SIG-M5 (cell line): ENCODE measurements around the gene FGFRL1.
"Not testable (repeated sequence)": the region's sequence is repeated elsewhere in the genome, so short reads cannot be mapped to it uniquely, and the experiment has no call there.

Experiments used
- DNase-seq: peaks from one replicate; lab custom pipeline; 2025; lab: John Stamatoyannopoulos, UW

FGFRL1 gene

DNA sequence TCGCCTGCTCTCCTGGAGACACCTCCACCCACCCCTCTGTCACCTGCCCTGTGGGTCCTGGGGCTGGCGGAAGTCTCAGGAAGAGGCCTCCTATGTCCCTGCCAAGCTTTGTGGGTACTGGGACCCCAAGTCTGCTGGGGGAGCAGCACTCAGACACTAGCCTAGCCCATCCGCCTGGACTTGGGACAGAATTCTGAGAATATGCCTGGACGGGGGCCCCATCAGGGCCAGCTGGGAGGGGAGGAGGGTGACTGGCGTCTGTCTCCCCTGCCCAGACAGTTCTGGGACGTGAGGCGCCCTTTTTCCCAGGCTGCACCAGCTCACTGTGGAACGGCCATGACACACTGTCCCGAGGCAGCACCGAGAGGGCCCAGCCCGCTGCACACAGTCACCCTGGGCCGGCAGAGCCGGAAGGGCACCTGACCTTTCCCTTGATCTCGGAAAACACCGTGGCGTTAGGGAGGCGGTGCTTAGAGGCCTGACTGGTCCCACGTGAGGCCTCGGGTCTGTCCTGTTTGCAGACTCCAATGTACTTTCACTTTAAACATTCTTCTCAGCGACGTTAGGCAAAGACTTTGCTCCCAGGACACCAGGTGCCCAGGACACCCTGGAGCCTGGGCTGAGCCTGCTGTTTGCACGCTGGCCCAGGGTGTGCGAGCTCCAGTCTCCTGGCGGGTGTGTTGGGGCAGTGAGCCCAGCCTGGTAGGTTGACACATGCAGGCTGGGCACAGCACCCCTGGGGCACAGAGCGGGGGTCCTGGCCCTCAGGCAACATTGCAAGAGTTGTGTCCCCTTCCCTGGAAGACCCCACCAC, 18.9 kb upstream of the FGFRL1 start:
- no peak for DNase-seq

DNA sequence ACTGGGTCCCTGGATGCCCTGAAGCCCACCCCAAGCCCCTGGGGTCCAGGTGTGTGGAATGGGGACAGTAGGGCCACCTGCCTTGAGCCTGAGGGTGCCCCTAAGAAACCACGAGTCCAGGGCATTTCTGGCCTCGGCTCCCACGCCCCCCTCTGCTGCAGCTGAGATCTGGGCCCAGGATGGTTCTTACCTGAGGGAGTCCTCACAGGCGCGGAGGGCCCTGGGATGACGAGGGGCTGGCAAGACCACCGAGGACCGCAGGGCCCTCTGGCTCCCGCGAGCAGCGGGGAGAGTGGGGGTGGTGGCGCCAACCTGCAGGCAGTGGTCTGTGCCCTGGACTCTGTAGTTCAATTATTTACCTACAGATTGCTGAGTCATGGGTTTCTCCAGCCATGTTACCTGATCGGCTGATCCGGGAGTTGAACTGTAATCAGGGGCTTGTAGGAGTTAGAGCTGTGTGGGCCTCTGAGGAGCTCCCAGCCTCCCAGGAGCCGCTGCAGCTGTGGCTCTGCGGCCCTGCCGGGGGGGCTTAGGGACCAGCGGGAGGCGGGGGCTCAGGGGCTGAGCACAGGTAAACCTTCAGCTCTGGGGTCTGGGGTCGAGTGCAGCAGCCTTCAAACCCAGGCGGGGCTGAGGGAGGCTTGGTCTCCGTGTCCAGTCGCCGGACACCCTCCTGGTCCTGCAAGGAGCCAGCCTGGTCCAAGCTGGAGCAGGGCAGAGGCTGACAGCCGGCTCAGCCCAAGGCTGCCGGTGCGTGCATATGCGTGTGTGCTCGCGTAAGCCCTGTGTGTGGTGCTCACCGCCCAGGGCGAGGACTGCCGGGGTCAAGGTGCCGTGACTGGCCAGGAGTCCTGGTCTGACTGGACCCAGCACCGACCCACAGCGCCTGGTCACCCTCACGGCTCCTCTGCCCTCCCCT, 18.1 kb upstream of the FGFRL1 start, which contains the start of gene SLC26A1:
SLC26A1 (minus strand) TSS at position 294 of the 919 bp plus-strand sequence. CDS start 1,701 bp downstream, outside the sequence.
- DNase-seq = no peak

DNA sequence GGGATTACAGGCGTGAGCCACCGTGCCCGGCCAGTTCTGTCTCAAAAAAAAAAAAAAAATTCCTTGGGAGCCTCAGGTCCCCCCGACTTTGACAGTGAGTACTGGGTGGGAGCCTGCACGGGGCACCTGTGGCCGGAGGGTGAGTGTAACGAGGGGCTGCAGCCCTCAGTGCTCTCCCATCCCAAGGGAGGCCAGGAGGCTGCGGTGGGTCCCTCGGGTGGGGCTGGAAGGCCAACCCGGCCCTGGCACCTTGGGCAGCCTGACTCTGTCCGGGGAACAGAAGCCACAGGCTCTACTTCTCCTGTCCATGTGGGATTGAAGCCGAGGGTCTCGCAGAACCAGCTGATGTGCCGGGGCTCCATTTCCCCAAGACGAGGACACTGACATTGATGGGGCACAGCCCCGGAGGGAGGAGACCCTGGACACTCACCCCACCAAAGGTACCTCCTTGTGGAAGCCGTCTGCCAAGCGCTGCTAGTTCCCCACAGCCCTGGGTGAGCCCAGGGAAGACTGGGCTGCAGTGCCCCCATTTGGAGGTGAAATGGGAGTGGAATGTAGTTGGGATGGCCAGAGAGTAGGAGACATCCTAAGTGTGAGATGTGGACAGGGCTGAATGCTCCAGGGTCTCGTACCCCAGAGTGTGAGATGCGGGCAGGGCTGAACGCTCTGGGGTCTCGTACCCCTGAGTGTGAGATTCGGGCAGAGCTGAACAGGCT, 16.0 kb upstream of the FGFRL1 start:
- no peak for DNase-seq

DNA sequence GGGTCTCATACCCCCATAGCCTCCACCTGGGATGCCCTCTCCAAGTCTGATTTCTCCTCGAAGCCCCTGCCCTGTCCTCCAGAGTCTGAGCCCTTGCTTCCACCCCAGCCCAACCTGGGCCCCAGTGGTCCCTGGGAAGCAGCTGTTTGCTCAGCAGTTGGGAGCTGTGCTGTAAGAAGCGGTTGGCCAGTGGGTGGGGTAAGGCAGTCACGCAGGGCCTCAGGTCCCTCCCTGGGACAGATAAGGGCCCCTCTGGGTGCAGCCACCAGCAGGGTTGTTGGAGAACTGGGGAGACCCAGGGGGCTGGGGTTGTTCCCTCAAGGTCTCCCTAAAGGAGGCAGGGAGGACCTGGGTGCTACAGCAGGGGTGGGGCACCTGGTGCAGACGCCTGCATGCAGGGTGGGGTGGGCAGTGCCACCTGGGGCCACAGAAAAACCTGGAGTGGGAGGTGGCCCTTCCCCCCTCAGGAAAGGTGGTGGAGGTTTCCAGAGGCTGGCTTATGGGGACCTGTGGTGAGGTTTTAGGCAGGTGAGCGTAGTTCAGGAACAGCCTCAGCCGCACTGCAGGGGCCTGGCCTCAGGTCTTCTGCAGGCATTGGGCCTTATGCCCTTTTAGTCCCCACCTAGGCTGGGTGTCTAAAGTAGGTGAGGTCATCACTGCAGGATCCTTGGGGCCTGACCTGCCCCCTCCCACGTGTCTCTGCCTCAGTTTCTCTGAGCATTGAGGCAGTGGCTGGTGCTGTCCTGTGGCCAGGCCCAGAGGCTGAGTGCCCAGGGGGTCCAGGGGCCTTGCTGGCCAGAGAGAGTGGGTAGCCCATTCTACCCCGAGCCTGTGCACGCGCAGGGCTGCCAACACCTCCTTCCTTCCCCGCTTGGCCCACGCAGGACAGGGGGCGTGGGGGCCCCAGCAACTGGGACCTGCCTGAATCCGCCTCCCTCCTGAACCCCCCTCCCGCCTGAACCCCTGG, 15.1 kb upstream of the FGFRL1 start:
- DNase-seq = no peak

DNA sequence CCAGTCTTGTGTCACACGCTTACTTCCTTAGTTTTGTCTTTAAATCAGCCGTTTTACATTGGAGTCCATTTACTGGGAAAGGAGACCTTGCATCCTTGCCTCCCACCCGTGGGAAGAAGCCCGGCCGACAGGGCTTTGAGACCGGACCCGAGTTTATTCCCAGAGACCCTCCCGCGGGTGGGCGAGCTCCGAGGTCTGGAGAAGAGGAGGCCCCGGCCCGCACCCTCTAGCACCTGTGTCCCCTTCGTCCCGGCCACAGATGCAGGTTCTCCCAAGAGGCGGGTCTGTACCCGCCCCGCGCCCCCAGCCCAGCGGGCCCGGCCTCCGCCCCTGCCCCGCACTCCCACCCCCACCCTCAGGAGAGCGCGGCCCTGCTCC, 14.4 kb upstream of the FGFRL1 start:
- DNase-seq = no peak

DNA sequence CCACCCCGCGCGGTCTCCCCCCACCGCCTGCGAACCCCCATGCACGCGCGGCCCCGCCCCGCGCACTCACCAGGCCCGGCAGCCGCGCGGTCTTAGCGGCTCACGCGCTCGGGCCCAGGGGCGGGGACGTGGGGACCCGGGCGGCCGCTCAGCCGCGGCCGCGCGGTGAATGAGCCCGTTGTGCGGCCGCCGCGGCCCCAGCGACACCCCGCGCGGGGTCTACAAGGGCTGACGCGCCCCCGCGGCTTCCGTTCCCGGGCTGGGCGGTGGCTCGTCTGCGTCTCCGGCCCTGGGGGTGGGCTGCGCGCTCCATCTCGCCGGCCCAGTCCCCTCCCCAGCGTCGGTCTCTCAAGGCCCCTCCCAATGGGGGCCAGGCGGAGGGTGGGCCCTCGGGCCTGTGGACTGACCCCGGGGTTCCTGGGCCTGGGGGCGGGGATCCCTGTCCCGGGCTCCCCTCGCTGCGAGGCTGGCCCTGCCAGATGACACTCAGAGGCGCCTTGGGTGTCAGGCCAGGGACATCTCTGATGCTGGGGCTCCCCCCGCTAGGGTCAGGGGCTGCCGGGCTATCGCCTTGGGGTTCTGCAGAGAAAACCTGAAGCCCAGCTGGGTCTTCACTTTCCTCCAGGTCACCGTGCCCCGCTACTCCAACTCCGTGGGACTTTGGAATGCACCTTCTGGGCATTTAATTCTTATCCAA, 13.9 kb upstream of the FGFRL1 start:
- DNase-seq = no peak

DNA sequence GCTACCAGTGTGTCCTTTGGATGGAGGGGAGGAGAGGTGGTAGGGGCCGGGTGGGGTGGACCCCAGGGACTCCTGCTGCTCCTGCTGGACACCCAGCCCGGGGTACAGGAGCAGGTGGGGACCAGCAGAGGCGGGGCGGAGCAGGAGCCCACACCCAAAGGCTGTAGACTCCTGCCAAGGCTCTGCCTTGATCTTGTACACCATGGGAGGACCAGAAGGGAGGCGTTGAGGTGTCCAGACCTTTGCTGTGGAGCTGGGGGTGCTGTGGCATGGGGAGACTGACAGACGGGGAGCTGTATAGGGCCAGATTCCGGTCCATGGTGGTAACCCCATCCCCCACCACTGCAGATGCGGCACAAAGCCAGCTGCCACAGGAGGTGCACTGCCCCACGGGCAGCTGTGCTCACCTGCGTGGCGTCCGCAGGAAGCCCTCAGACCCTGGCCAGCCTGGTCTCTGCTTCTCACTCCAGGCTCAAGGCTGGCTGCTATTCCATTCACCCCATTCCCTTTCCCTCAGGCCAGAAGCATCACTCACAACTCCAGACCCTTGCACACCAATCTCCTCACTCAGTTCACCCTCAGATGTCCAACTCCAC, 13.2 kb upstream of the FGFRL1 start:
- DNase-seq = no peak

DNA sequence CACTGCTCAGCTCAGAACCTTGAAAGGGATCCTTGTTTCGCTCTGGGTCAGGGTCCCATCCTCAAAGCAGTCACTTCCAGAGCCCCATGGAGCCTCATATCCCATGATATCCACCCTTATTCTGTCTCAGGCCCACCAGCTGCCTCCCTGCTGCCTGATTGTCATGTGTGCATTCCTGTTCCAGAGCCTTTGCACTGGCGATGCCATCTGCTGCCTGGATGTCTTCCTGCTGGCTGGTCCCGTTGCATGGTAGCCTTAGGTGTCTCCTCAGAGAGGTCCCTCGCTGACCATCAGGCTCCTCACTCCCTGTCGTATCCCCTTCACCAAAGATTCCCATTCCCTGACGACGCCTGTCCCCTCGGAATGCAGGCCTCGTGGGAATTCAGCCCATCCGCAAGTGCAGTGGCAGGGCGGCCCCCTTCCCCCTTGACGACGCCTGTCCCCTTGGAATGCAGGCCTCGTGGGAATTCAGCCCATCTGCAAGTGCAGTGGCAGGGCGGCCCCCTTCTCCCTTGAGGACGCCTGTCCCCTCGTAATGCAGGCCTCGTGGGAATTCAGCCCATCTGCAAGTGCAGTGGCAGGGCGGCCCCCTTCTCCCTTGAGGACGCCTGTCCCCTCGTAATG, 12.1 kb upstream of the FGFRL1 start:
- DNase-seq = not testable (repeated sequence)

DNA sequence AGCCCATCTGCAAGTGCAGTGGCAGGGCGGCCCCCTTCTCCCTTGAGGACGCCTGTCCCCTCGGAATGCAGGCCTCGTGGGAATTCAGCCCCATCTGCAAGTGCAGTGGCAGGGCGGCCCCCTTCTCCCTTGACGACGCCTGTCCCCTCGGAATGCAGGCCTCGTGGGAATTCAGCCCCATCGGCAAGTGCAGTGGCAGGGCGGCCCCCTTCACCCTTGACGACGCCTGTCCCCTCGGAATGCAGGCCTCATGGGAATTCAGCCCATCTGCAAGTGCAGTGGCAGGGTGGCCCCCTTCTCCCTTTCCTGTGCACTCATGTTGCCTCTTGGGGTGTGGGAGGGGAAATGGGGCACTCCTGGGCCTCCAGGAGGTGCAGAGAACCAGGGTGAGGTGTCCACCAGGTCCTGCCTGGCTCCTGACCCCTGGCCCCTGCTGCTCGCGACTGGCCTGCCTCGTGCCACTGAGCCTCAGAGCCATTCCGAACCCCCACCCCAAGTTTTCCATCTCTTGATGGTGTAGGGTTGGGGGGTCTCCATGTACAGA, 11.5 kb upstream of the FGFRL1 start:
- DNase-seq = no peak

DNA sequence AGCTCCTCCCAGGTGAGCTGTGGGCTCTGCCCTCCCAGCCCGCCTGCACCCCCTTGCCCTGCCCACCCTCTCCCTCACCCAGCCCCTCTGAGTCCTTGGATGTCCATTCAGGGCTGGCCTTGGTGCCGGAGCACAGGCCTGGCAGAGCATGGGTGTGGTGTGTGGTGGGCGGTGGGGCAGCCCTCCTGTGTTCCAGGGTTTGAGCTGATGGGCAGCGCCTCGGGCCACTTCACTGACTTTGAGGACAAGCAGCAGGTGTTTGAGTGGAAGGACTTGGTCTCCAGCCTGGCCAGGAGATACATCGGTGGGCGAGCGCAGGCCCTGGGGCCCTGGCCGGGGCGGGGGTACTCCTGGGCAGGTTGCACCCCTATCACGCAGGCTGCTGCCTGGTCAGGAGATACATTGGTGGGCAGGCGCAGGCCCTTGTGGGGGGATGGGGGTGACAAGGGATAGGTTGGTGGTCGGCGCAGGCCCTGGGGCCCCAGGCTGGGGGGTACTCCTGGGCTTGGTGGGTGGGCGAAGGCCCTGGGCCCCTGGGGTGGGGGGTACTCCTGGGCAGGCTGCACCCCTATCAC, 10.7 kb upstream of the FGFRL1 start:
- no peak for DNase-seq

DNA sequence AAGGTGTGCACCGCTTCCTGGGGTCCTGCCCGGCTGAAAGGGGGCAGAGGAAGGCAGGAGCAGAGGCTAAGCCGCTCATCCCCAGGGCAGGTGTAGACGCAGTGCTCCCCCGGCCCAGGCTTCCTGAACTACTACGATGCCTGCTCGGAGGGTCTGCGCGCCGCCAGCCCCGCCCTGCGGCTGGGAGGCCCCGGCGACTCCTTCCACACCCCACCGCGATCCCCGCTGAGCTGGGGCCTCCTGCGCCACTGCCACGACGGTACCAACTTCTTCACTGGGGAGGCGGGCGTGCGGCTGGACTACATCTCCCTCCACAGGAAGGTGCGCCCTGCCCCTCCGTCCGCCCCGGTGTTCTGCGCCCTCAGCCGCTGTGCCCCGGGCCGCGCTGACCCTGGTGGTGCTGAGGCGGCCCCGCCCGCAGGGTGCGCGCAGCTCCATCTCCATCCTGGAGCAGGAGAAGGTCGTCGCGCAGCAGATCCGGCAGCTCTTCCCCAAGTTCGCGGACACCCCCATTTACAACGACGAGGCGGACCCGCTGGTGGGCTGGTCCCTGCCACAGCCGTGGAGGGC, 9.8 kb upstream of the FGFRL1 start:
- DNase-seq = no peak

DNA sequence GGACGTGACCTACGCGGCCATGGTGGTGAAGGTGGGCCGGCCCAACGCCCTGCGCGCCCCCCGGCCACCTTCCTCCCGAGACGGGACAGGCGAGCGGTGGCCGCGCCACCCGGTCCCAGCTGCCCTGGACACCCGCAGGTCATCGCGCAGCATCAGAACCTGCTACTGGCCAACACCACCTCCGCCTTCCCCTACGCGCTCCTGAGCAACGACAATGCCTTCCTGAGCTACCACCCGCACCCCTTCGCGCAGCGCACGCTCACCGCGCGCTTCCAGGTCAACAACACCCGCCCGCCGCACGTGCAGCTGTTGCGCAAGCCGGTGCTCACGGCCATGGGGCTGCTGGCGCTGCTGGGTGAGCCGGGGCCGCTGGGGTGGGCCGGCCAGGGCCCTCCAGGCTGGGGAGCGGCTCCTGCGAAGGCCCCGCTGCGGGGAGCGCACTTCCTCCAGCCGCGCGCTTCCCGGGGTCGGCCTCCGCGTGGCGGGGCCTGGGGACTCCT, 9.2 kb upstream of the FGFRL1 start:
- no peak for DNase-seq

DNA sequence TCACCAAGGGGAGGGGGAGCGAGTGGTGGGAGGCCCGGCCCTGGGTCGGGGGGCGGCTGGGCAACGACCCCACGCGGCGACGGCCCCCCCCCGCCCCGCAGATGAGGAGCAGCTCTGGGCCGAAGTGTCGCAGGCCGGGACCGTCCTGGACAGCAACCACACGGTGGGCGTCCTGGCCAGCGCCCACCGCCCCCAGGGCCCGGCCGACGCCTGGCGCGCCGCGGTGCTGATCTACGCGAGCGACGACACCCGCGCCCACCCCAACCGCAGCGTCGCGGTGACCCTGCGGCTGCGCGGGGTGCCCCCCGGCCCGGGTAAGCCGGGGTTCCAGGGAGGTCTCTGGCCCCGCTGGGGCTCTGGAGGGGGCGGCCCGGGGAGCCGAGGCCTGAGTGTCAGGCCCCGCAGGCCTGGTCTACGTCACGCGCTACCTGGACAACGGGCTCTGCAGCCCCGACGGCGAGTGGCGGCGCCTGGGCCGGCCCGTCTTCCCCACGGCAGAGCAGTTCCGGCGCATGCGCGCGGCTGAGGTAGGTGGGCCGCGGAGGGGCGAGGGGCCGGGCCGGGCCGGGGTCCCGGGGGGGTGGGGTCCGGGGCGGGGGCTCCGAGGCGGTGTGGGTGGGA, 8.7 kb upstream of the FGFRL1 start:
- no peak for DNase-seq

DNA sequence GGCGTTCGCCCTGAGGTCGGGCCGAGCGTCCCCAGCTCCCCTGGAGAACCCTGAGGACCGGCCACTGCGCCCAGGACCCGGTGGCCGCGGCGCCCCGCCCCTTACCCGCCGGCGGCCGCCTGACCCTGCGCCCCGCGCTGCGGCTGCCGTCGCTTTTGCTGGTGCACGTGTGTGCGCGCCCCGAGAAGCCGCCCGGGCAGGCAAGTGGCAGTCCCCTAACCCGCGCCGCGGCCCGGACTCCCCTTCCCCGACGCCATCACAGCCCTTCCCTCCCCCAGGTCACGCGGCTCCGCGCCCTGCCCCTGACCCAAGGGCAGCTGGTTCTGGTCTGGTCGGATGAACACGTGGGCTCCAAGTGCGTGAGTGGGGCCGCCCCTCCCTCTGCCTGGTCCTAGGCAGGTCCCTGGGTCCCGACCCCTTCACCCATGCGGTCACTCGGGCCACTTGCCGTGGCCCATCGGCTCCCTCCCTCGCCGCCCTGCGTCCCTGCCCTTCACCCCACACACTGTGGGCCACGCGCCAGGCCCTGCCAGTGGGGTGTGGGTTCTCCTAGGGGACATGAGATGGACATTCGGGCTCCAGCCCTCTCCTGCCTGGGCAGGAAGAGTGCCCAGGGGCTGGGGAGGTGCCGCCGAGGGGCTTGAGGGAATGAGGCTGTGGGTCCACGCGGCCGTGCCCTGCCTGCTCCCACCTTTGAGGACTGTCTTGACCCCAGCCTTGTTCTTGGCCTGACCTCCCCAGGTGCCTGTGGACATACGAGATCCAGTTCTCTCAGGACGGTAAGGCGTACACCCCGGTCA, 8.0 kb upstream of the FGFRL1 start:
- no peak for DNase-seq

DNA sequence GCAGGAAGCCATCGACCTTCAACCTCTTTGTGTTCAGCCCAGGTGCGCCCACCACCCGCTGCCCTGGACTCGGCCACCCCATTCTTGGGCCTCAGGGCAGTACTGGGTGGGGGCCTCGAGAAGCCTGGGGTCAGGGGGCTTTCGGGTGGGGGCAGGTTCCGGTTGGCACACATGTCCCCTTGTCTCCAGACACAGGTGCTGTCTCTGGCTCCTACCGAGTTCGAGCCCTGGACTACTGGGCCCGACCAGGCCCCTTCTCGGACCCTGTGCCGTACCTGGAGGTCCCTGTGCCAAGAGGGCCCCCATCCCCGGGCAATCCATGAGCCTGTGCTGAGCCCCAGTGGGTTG, 7.4 kb upstream of the FGFRL1 start:
- DNase-seq = no peak

DNA sequence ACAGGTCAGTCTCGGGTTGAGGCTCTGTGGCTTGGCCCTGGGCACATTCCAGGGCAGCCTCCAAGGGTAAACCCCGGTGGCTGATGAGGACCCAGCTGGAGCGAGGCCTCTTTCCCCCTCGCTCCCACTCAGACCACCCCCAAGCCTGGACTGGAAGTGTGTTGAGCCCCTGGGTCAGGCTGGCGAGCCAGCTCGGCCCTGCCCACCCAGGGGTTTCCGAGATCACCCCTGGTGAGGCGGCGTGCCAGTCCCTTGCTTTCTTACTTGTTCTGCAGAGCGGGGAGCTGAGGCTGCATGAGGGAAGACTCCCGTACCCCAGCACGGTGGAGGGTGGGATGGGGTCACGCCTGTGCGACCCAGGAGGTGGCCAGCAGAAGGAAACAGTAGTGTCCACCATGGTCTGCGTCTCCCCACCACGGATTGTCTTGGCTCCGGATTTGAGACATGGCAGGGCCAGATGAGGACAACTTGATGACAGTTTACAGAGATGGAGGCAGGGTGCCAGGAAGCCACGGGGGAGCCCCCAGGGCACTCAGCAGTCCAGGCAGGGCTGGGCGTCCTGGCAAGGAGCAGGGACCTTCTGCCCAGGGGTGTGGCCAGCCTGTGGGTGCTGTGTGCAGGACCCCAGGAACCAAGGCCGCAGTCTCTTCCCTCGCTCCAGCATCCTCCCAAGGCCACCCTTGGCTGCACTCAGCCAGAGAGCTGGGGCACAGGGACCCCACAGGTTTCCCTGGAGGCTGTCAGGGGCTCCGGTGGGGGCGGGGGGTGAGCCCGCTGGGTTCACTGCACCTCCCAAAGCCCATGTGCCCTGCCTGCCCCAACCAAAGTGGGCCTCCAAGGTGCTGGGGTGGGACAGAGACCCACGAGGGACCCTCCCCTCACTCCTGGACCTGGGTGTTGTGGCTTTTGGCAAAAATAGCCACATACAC, 6.6 kb upstream of the FGFRL1 start:
- no peak for DNase-seq
